ENCODE data around the gene ZDHHC13. TPM values are rescaled to one million over a fixed set of nuclear protein-coding genes. Genes with fewer than 3 reads are reported as not detected.

The ZDHHC13 gene
- polyA plus RNA-seq, 1 donor (not counting 4 experiments of a cell fraction or from before 2014, with no cell fraction given), result 24.1 TPM

- Histone ChIP-seq H3K36me3 (ENCODE audit: control insufficient read depth in 2 of 2, extremely low read depth in 1 of 2, insufficient read depth in 2 of 2, low read length in 2 of 2) (no peaks in the 10 kb centered on the region), H3K9ac (ENCODE audit: control insufficient read depth, extremely low read depth, insufficient read depth, low read length) (no peak overlapping the region), H3K9me3 (ENCODE audit: control insufficient read depth, low read depth, low read length) (no peaks in the 10 kb centered on the region), H3K4me1 (ENCODE audit: control insufficient read depth, extremely low read depth, insufficient read depth, low read length) (peaks cover 5% of the 10 kb centered on the region), H3K4me2 (ENCODE audit: control insufficient read depth, extremely low read depth, insufficient read depth, low read depth, low read length) (no peak overlapping the region), H3K4me3 (ENCODE audit: control insufficient read depth in 2 of 3, extremely low read depth in 1 of 3, insufficient read depth in 2 of 3, low read depth in 1 of 3, low read length in 3 of 3) (no peak overlapping the region), H3K9me1 (ENCODE audit: control insufficient read depth, extremely low read depth, insufficient read depth, low read length) (no peaks in the 10 kb centered on the region), H4K20me1 (ENCODE audit: control insufficient read depth, extremely low read depth, insufficient read depth, low read length) (no peaks in the 10 kb centered on the region), H3K27me3 (ENCODE audit: control insufficient read depth, extremely low read depth, insufficient read depth, low read length) (no peaks in the 10 kb centered on the region), H3K27ac (ENCODE audit: control insufficient read depth, insufficient read depth, low read length) (no peak overlapping the region), H3K79me2 (ENCODE audit: control insufficient read depth, insufficient read depth, low read length) (no peaks in the 10 kb centered on the region), H2AFZ (ENCODE audit: control insufficient read depth, low read length) (no peak overlapping the region)
- FAIRE-seq (no peak), DNase-seq (ENCODE audit: low read depth, low spot score) (no peak)
- dilution Hi-C loops (cut with MboI; ENCODE audit: extremely low pct_ligation_motif_present, low sequenced_read_pairs), result no loop called here
- TF ChIP-seq CTCF (optimal IDR thresholded peaks at IDR 0.05 in 1 of 3, IDR thresholded peaks at IDR 0.05 in 1 of 3, conservative IDR thresholded peaks at IDR 0.05 in 1 of 3; ENCODE audit: extremely low read depth in 1 of 3, insufficient read depth in 2 of 3, low read length in 3 of 3) (no peak), EZH2 (IDR thresholded peaks at IDR 0.05; ENCODE audit: low read length) (no peak)
Measured at GRCh38 chr11:19088791-19089190, 28.2 kb upstream of the ZDHHC13 start.

- FAIRE-seq (no peak), DNase-seq (ENCODE audit: low read depth, low spot score) (no peak)
- no peaks in the 10 kb centered on the region for H3K36me3 ChIP-seq (ENCODE audit: control insufficient read depth in 2 of 2, extremely low read depth in 1 of 2, insufficient read depth in 2 of 2, low read length in 2 of 2)
- H3K27ac ChIP-seq (ENCODE audit: control insufficient read depth, insufficient read depth, low read length), result no peak overlapping the region
- H2AFZ ChIP-seq (ENCODE audit: control insufficient read depth, low read length), result no peak overlapping the region
- no peak for TF ChIP-seq EZH2 (IDR thresholded peaks at IDR 0.05; ENCODE audit: low read length)
- no peak for TF ChIP-seq CTCF (optimal IDR thresholded peaks at IDR 0.05 in 1 of 3, IDR thresholded peaks at IDR 0.05 in 1 of 3, conservative IDR thresholded peaks at IDR 0.05 in 1 of 3; ENCODE audit: extremely low read depth in 1 of 3, insufficient read depth in 2 of 3, low read length in 3 of 3)
- no peak overlapping the region for H3K9ac ChIP-seq (ENCODE audit: control insufficient read depth, extremely low read depth, insufficient read depth, low read length)
- H3K27me3 ChIP-seq (ENCODE audit: control insufficient read depth, extremely low read depth, insufficient read depth, low read length), result no peaks in the 10 kb centered on the region
- H3K4me1 ChIP-seq (ENCODE audit: control insufficient read depth, extremely low read depth, insufficient read depth, low read length), result peaks cover 5% of the 10 kb centered on the region
- no peaks in the 10 kb centered on the region for H3K79me2 ChIP-seq (ENCODE audit: control insufficient read depth, insufficient read depth, low read length)
- no peaks in the 10 kb centered on the region for H3K9me3 ChIP-seq (ENCODE audit: control insufficient read depth, low read depth, low read length)
- dilution Hi-C loops (cut with MboI; ENCODE audit: extremely low pct_ligation_motif_present, low sequenced_read_pairs), result no loop called here
- no peak overlapping the region for H3K4me3 ChIP-seq (ENCODE audit: control insufficient read depth in 2 of 3, extremely low read depth in 1 of 3, insufficient read depth in 2 of 3, low read depth in 1 of 3, low read length in 3 of 3)
- H3K9me1 ChIP-seq (ENCODE audit: control insufficient read depth, extremely low read depth, insufficient read depth, low read length), result no peaks in the 10 kb centered on the region
- H3K4me2 ChIP-seq (ENCODE audit: control insufficient read depth, extremely low read depth, insufficient read depth, low read depth, low read length), result no peak overlapping the region
- H4K20me1 ChIP-seq (ENCODE audit: control insufficient read depth, extremely low read depth, insufficient read depth, low read length), result no peaks in the 10 kb centered on the region
Measured at GRCh38 chr11:19089421-19089820, 27.5 kb upstream of the ZDHHC13 start.
